GM12891 (cell line): ENCODE results near the gene DCDC1.

Experiments used
- POLR2A ChIP-seq: IDR thresholded peaks from 2 replicates; pipeline ENCODE4 v1.6.1; 2011; ENCODE audit warnings: low read depth, low read length, control low read depth
- POLR2AphosphoS5 ChIP-seq: IDR thresholded peaks from 2 replicates; pipeline ENCODE4 v1.6.1; 2011; ENCODE audit warnings: low read depth, low read length, control low read depth
- POU2F2 ChIP-seq: IDR thresholded peaks from 2 replicates; pipeline ENCODE4 v1.6.1; 2011; ENCODE audit warnings: low read depth, mild to moderate bottlenecking, control low read depth, low read length, moderate library complexity
- SPI1 ChIP-seq: IDR thresholded peaks from 2 replicates; pipeline ENCODE4 v1.6.1; 2011; ENCODE audit warnings: low read depth, low read length, control low read depth
- TAF1 ChIP-seq: IDR thresholded peaks from 2 replicates; pipeline ENCODE4 v1.6.1; 2011; ENCODE audit warnings: low read depth, low read length, control low read depth

GRCh38 chr11:30852091-30852490 is 517.4 kb downstream of the DCDC1 start:
- TF ChIP-seq TAF1 (no peak), POLR2AphosphoS5 (no peak), POU2F2 (no peak), POLR2A (no peak), SPI1 (no peak)
